HG03460 (cell line): Measurements from ENCODE around the gene FAM83G.
"Not testable (repeated sequence)": the region's sequence is repeated elsewhere in the genome, so short reads cannot be mapped to it uniquely, and the experiment has no call there.

Experiments
- ATAC-seq: cut with Tn5 transposase; IDR thresholded peaks from one replicate; pipeline ENCODE4 v1.9.1; 2021; ENCODE audit not compliant: unreplicated experiment

Gene FAM83G

DNA sequence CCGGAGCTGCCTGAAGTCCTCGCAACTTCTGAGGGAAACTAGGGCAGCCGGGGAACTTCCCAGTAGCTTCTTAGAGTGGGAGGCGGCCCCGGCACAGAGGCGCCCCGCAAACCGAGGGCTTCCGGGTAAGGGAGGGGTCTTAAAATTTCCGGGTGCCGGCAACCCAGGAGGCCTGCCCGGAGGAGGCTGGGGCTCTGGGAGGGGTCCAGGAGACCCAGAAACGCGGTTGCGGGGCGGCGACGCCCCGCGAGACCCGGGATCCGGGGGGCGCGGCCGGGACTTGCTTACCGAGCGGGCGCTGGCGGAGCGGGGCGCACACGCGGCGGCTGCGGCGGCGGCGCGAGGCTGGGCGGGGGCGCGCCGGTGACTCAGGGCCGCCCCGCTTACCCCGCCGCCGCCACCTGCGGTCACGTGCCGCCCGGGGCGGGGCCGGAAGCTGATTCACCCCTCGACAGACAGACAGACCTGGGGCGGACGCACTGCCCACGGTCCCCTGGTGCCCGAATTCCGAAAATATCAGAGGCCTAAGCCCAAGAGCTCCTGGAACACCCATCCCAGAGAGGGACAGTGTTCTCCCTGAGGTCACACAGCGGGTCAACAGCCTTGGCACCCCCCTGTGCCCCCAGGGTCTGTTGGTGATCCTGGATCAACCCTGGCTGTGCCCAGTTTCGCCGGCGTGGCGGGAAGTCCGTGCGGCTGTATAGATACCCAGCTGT, at the start of gene FAM83G:
FAM83G (minus strand) TSS at position 344 of the 716 bp plus-strand sequence. CDS start 723 bp downstream, outside the sequence.
- ATAC-seq: peak; percentile 80

- ATAC-seq: not testable (repeated sequence)
Measured at GRCh38 chr17:19048826-19049225, 44.3 kb upstream of the FAM83G start.

DNA sequence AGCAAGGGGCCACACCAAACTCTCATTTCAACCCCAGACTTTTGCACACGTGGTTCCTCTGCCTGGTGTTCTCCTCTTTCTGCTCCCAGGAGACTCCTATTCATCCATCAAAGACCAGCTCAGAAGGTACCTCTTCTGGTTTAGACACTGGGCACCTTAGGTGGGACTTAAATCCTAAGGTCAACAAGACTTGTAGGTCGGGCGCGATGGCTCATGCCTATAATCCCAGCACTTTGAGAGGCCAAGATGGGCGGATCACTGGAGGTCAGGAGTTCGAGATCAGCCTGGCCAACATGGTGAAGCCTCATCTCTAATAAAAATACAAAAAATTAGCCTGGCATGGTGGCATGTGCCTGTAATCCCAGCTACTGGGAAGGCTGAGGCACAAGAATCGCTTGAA, 42.9 kb upstream of the FAM83G start:
- ATAC-seq: not testable (repeated sequence)

- ATAC-seq: not testable (repeated sequence)
Measured at GRCh38 chr17:19046782-19047375, 42.3 kb upstream of the FAM83G start, which contains the start of gene GRAP. TSS of gene GRAP (minus strand) at chr17:19046957. CDS start at chr17:19046926, 31 bp downstream.

DNA sequence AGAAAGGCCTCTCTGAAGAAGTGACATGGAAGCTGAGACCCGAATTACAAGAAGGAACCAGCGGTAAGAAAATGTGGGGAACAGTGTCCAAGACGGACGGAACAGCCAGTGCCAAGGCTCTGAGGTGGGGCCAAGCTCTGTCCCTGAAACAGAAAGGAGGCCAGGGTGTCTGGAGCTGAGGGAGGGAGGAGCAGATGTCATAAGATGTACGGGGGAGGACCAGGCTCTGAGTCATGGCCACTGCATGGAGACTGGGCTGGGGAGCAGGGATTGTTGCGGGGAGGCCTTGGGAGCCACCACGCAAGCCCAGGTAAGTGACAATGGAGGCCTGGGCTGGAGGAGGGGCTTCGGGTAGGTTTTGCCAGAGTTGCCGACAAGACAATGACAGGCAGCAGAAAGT, 40.1 kb upstream of the FAM83G start:
- not testable (repeated sequence) for ATAC-seq

- ATAC-seq: not testable (repeated sequence)
Measured at GRCh38 chr17:19043032-19043431, 38.5 kb upstream of the FAM83G start.

DNA sequence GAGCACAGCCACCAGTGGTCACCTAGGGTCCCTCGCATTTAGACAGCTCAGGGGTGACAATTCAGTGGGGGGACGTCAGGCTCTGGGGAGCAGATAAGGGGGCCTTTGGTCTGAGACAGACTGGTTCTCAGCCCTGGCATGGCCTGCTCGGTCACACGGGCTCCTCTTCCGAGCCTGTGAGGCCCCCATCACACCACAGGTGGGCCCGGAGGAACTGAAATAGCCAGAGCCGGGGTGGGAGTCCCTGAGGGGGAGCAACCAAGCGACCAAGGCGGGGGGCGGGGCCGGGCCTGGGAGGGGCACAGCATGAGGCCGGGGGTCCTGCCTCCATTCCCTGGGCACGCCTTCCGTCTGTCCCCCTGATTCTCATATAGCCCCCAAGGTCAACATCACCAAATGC, 37.8 kb upstream of the FAM83G start:
- not testable (repeated sequence) for ATAC-seq

GRCh38 chr17:19041871-19042270, 37.3 kb upstream of the FAM83G start:
- not testable (repeated sequence) for ATAC-seq

DNA sequence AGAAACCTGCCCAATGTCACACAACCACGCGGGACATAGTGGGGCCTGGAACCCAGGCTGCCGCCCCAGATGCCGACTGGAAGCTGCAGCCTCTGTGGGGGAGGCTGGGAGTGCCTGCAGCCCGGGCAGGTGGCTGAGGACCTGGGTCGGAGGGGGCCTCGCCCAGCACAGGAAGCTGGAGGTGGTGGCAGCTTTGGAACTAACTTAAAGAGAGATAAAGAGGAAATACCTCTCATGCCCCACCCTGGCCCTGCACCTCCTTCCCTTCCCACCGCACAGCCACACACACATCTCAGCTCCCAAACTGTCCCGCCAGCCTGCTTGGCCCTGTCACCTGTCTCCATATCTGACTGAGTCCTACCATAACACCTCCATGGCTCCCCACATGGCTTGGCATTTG, 35.8 kb upstream of the FAM83G start:
- not testable (repeated sequence) for ATAC-seq

GRCh38 chr17:19038730-19039129, 34.2 kb upstream of the FAM83G start:
- not testable (repeated sequence) for ATAC-seq

GRCh38 chr17:19038007-19038406, 33.4 kb upstream of the FAM83G start:
- ATAC-seq: not testable (repeated sequence)

DNA sequence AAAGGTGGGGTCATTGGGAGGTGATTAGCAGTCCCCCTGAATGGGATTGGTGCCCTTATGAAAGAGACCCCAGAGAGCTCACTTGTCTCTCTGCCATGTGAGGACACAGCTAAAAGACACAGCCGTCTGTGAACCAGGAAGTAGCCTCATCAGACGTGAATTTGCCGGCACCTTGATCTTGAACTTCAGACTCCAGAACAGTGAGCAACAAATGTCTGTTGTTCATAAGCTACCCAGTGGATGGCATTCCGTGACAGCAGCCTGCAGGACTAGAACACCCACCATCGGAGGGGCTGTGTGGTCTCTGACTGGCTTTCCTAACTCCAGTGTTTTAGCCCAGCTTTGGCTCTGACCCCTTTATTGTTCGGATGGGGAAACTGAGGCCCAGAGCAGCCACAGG, 33.0 kb upstream of the FAM83G start:
- ATAC-seq: not testable (repeated sequence)

- peak; percentile 34 for ATAC-seq
Measured at GRCh38 chr17:19036186-19036585, 31.6 kb upstream of the FAM83G start.

- ATAC-seq: peak; percentile 49
Measured at GRCh38 chr17:19032377-19032988, 27.9 kb upstream of the FAM83G start.

GRCh38 chr17:19031729-19032128, 27.2 kb upstream of the FAM83G start:
- ATAC-seq: peak; percentile 38

DNA sequence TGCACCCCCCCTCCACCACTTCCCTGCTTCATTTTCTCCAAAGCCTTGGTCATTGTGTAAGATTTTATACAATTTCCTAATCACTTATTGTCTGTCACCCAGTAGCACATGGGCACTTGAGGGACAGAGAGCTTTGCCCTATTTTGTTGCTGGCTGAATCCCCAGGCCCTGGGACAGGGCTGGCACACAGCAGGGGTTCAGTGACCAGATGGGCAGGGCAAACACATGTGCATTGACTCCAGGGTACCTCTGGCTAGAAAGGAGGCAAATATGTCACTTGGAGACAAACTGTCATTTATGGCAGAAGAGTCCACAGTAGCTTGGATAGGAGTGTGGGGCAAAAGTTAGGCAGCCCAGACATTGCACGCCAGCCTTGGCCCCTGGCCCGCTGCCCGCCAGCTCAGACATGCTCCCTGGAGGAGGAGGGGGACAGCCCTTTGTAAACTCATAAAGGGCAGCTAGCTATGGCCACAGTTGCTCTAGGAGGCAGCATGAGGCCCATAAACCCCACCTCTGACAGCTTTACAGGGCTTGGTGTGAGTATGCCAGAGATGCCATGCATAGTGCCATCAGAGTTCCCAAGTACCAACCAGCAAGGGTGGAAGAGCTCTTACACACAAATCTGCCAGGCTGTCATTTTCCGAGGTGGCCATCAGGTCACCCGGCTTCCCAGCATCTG, 26.3 kb upstream of the FAM83G start:
- not testable (repeated sequence) for ATAC-seq

GRCh38 chr17:19029740-19030139, 25.2 kb upstream of the FAM83G start:
- ATAC-seq: not testable (repeated sequence)

- not testable (repeated sequence) for ATAC-seq
Measured at GRCh38 chr17:19028671-19029070, 24.1 kb upstream of the FAM83G start.

DNA sequence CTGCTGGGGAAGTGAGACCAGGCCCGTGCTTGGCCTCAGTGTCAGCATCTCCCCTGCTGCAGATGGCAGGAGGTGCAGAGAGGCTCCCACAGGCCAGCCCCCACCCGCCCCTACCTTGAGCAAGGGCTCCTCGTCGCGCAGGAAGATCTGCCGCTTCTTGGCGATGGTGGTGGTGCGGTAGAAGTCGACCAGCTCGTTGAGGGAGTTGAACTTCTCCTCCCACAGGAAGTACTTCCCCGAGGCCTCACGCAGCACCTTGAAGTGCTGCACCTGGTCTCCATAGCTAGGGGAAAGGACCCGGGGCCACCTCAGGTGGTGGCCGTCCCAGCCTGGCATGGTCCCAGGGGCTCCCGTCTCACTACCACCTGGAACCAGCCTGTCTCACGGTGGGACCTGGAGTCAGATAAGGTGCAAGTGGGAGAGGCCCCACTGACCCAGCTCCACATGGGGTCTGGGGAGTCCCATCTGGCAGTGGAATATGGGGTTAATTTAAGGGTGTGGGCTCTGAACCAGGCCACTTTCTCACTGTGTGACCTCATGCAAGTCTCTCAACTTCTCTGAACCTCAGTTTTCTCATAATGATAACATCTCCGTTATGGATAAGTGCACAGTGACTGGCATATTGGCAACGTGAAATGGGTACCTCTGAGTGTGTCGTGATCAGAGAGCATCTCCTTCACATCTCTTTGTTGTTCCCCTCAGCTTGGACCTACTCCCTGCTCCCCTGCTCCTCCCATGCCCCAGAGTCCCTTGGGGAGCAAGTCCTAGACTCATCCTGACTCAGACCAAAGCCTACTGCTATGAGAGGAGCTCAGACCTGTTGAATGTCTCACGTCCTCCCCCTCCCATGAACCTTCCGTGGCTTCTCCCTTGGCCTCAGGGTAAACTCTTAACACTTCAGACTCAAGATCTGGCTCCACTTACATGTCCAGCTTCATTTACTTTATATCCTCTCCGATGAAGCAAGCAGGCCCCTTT, 19.8 kb upstream of the FAM83G start:
- no peak for ATAC-seq
